Adrenal gland (tissue), 12 donors: ENCODE data around the gene NAT9. TPM values are rescaled to one million over a fixed set of nuclear protein-coding genes. Genes with fewer than 3 reads are reported as not detected.

Source experiments
- DNase-seq, 7 donors: peaks; one replicate each; pipeline ENCODE4 v3.0.0-alpha.2; 2019 to 2020
- H3K27ac ChIP-seq, 5 donors: fragments of 200-600 bp; sonication (generic) in 4 of 5; 1 replicate in 3 of 5; 2 replicates in 2 of 5; pipeline versions ENCODE4 v1.5.1 to v1.8.0; 2016 to 2020; ENCODE audit warnings: mild to moderate bottlenecking in 1 of 5
- H3K27me3 ChIP-seq: fragments of 200-600 bp; 2 replicates; pipeline ENCODE4 v1.8.0; 2021
- H3K36me3 ChIP-seq, 2 donors: fragments of 200-600 bp; replicated peaks in 1 of 2; 1 replicate in 1 of 2; 2 replicates in 1 of 2; pipeline versions ENCODE4 v1.5.1 to v1.8.0; 2018 to 2022
- H3K4me1 ChIP-seq, 2 donors: fragments of 200-600 bp; replicated peaks in 1 of 2; 1 replicate in 1 of 2; 2 replicates in 1 of 2; pipeline versions ENCODE4 v1.5.1 to v1.8.0; 2018 to 2021
- H3K4me3 ChIP-seq, 4 donors: fragments of 200-600 bp; sonication (generic) in 3 of 4; one replicate each; pipeline ENCODE4 v1.5.1; 2016 to 2018
- H3K9me3 ChIP-seq, 3 donors: fragments of 200-600 bp; sonication (generic) in 1 of 3; replicated peaks in 1 of 3; 1 replicate in 2 of 3; 2 replicates in 1 of 3; pipeline versions ENCODE4 v1.5.1 to v1.8.0; 2016 to 2021
- CTCF ChIP-seq, 6 experiments: fragments of 450-650 bp in 4 of 6; fragments of 200-600 bp in 2 of 6; sonication (generic) in 1 of 6; IDR thresholded peaks; 1 replicate in 5 of 6; 2 replicates in 1 of 6; pipeline versions ENCODE4 v1.5.1 to v1.8.0; 2016 to 2021; ENCODE audit warnings: antibody characterized with exemption in 6 of 6, mild to moderate bottlenecking in 2 of 6, moderate library complexity in 1 of 6
- POLR2A ChIP-seq, 2 donors: fragments of 450-650 bp; IDR thresholded peaks; one replicate each; pipeline ENCODE4 v1.6.1; 2017; ENCODE audit warnings: antibody characterized with exemption in 2 of 2, mild to moderate bottlenecking in 2 of 2, moderate library complexity in 1 of 2
- WGBS, 4 donors: extraction: QIAGEN DNeasy Blood & Tissue Kit in 2 of 4; methylation state at CpG; one replicate each; pipeline versions ENCODE4 v1.1.5 to v1.1.7; 2013 to 2017; 5-methylcytosine and 5-hydroxymethylcytosine counted together
- intact Hi-C, 2 donors: fragments of 100-400 bp; cut with DNase I; formaldehyde crosslinking; loops; one replicate each; pipeline versions ENCODE4 v1.14.1 to v1.15.0; 2022 to 2023
- polyA plus RNA-seq, 3 donors: library from polyadenylated mRNA; stranded (reverse); fragments of 200-250 nt in 2 of 3; fragments of 350-450 nt in 1 of 3; fragmentation: Illumina TruSeq in 1 of 3; extraction: RNeasy Lipid Tissue Mini Kit (QIAGEN cat#74804) in 1 of 3; gene quantifications; one replicate each; pipeline ENCODE4 v1.2.3, GENCODE V29; 2013 to 2014
- total RNA-seq, 9 donors: library from RNA; depleted of rRNA in 4 of 9; stranded (reverse); fragments of >200 nt in 4 of 9; fragments of 120-200 nt in 1 of 9; fragmentation: NEBNext Ultra II Directional in 1 of 9; extraction: Animal tissue kit (Norgen Biotek cat#: 25700) in 1 of 9; gene quantifications; one replicate each; pipeline versions ENCODE4 v1.1.0 to v1.2.4, GENCODE V29; 2013 to 2023
- donor health status: healthy with polysubstance abuse.
- donor health status: Bipolar disorder and iron deficiency.
- donor health status: DM: yes; HTN: yes; CAD: no.
- donor health status: DM: no; HTN: no; CAD: no.
- donor health status: DM: no; HTN: no; CAD: no.
- donor health status: DM: yes; HTN: yes; CAD: no.

Gene NAT9
- total and polyA plus RNA-seq, 12 donors, result 23.1 to 149 (median 87.0) TPM

- DNase-seq, result no peak
- Histone ChIP-seq H3K4me3 (no peak overlapping the region), H3K27me3 (no peaks in the 10 kb centered on the region), H3K36me3 (no peaks in the 10 kb centered on the region), H3K27ac (peak overlapping the region; percentile 54 to 83 (median 75)), H3K9me3 (no peaks in the 10 kb centered on the region), H3K4me1 (peaks cover 58 to 76% of the 10 kb centered on the region in 2 donors)
- intact Hi-C loops, result no loop called here
- 79 to 90% (median 81%) methylated on average over 2 to 10 of the region's 10 CpGs for WGBS, 4 donors
- no peak for TF ChIP-seq CTCF (IDR thresholded peaks at IDR 0.05)
- no peak for TF ChIP-seq POLR2A (IDR thresholded peaks at IDR 0.05)
These were observed 16.2 kb downstream of the NAT9 start for GRCh38 chr17:74759941-74760340.

GRCh38 chr17:74759243-74759801, 16.8 kb downstream of the NAT9 start:
- intact Hi-C loops, result no loop called here
- 68 to 82% (median 73%) methylated on average over 3 to 9 of the region's 9 CpGs for WGBS, 4 donors
- DNase-seq, result no peak
- H3K36me3 ChIP-seq, result no peaks in the 10 kb centered on the region
- no peaks in the 10 kb centered on the region for H3K9me3 ChIP-seq
- H3K4me1 ChIP-seq, result peaks cover 58 to 72% of the 10 kb centered on the region in 2 donors
- TF ChIP-seq CTCF (IDR thresholded peaks at IDR 0.05) (no peak), POLR2A (IDR thresholded peaks at IDR 0.05) (no peak)
- H3K4me3 ChIP-seq, result no peak overlapping the region
- H3K27ac ChIP-seq, result peak overlapping the region in 4 of 5 donors; percentile 64 to 83 (median 76)
- no peaks in the 10 kb centered on the region for H3K27me3 ChIP-seq

- no peaks in the 10 kb centered on the region for H3K36me3 ChIP-seq
- H3K4me1 ChIP-seq, result peaks cover 54 to 67% of the 10 kb centered on the region in 2 donors
- 65 to 89% (median 85%) methylated on average over 2 of the region's 2 CpGs for WGBS, 4 donors
These were observed 17.3 kb downstream of the NAT9 start for GRCh38 chr17:74758848-74759168.

More at GRCh38 chr17:74758848-74759168, 17.3 kb downstream of the NAT9 start:
- H3K4me3 ChIP-seq, result no peak overlapping the region
- intact Hi-C loops, result no loop called here
- no peaks in the 10 kb centered on the region for H3K27me3 ChIP-seq
- DNase-seq, result peak in 4 of 7 donors; percentile 60 to 78 (median 70)
- no peak for TF ChIP-seq CTCF (IDR thresholded peaks at IDR 0.05)
- no peak for TF ChIP-seq POLR2A (IDR thresholded peaks at IDR 0.05)
- no peaks in the 10 kb centered on the region for H3K9me3 ChIP-seq
- H3K27ac ChIP-seq, result peak overlapping the region in 4 of 5 donors; percentile 64 to 83 (median 76)
